HepG2 (cell line): ENCODE results near the gene TGFA. TPM values are rescaled to one million over a fixed set of nuclear protein-coding genes. Genes with fewer than 3 reads are reported as not detected.
A peak's percentile ranks its signal among the peaks of the same experiment; 100 is the strongest.

ENCODE experiments used
- ADNP ChIP-seq: sonication (generic); formaldehyde crosslinking; IDR thresholded peaks from 2 replicates; pipeline ENCODE4 v1.4.0; 2020; ENCODE audit warnings: missing genetic modification reagents
- AGO1 ChIP-seq: fragments of 200-400 bp; formaldehyde crosslinking; IDR thresholded peaks from 2 replicates; pipeline ENCODE4 v1.6.1; 2017; ENCODE audit warnings: mild to moderate bottlenecking, low read depth, low read length, moderate library complexity; ENCODE audit not compliant: poor library complexity, severe bottlenecking
- ATAD3A ChIP-seq: sonication (generic); formaldehyde crosslinking; IDR thresholded peaks from 2 replicates; pipeline ENCODE4 v1.4.0; 2020; ENCODE audit warnings: missing genetic modification reagents
- BRF2 ChIP-seq: sonication (generic); formaldehyde crosslinking; IDR thresholded peaks from 2 replicates; pipeline ENCODE4 v1.8.1; 2022; ENCODE audit warnings: mild to moderate bottlenecking, missing genetic modification reagents
- DNMT3B ChIP-seq: conservative IDR thresholded peaks from 2 replicates; pipeline ENCODE4 v1.6.1; 2016; ENCODE audit warnings: missing biosample characterization, control low read depth
- ELF1 ChIP-seq: sonication (generic); formaldehyde crosslinking; IDR thresholded peaks from 2 replicates; pipeline ENCODE4 v1.4.0; 2020; ENCODE audit warnings: missing genetic modification reagents
- GATAD1 ChIP-seq: IDR thresholded peaks from 2 replicates; pipeline ENCODE4 v1.6.1; 2016; ENCODE audit warnings: missing genetic modification reagents, missing compliant biosample characterization
- HES4 ChIP-seq: sonication (generic); formaldehyde crosslinking; IDR thresholded peaks from 2 replicates; pipeline ENCODE4 v1.9.0; 2021; ENCODE audit warnings: mild to moderate bottlenecking, missing genetic modification reagents, borderline replicate concordance
- HIC2 ChIP-seq: sonication (generic); formaldehyde crosslinking; IDR thresholded peaks from 2 replicates; pipeline ENCODE4 v1.9.0; 2022; ENCODE audit warnings: low read depth, missing genetic modification reagents
- IRF9 ChIP-seq: sonication (generic); formaldehyde crosslinking; IDR thresholded peaks from 2 replicates; pipeline ENCODE4 v1.8.0; 2022; ENCODE audit warnings: missing genetic modification reagents, mild to moderate bottlenecking, borderline replicate concordance
- KDM3A ChIP-seq: IDR thresholded peaks from 2 replicates; pipeline ENCODE4 v1.6.1; 2018; ENCODE audit warnings: low read depth, missing compliant biosample characterization
- KLF6 ChIP-seq: IDR thresholded peaks from 2 replicates; pipeline ENCODE4 v1.8.0; 2016; ENCODE audit warnings: missing biosample characterization, missing genetic modification reagents
- MTF2 ChIP-seq: sonication (generic); formaldehyde crosslinking; IDR thresholded peaks from 2 replicates; pipeline ENCODE4 v1.5.0; 2020; ENCODE audit warnings: missing genetic modification reagents, borderline replicate concordance
- NR2C2 ChIP-seq: sonication (generic); formaldehyde crosslinking; IDR thresholded peaks from 2 replicates; pipeline ENCODE4 v1.4.0; 2020; ENCODE audit warnings: missing genetic modification reagents, mild to moderate bottlenecking, moderate library complexity, borderline replicate concordance
- TBX3 ChIP-seq: fragments of 450-650 bp; IDR thresholded peaks from 2 replicates; pipeline ENCODE4 v1.6.1; 2017; ENCODE audit warnings: antibody characterized with exemption, mild to moderate bottlenecking, inconsistent platforms, borderline replicate concordance
- ZBTB25 ChIP-seq: IDR thresholded peaks from 2 replicates; pipeline ENCODE4 v1.6.1; 2018; ENCODE audit warnings: missing genetic modification reagents
- ZBTB39 ChIP-seq: sonication (generic); formaldehyde crosslinking; IDR thresholded peaks from 2 replicates; pipeline ENCODE4 v1.5.0; 2020; ENCODE audit warnings: missing genetic modification reagents
- ZNF329 ChIP-seq: sonication (generic); formaldehyde crosslinking; IDR thresholded peaks from 2 replicates; pipeline ENCODE4 v1.9.0; 2021; ENCODE audit warnings: low read depth, mild to moderate bottlenecking, missing genetic modification reagents
- ZNF557 ChIP-seq: sonication (generic); formaldehyde crosslinking; IDR thresholded peaks from 2 replicates; pipeline ENCODE4 v1.4.0; 2020; ENCODE audit warnings: missing genetic modification reagents
- ZNF75D ChIP-seq: sonication (generic); formaldehyde crosslinking; IDR thresholded peaks from 2 replicates; pipeline ENCODE4 v1.8.1; 2023; ENCODE audit warnings: missing genetic modification reagents, mild to moderate bottlenecking, borderline replicate concordance
- ZNF879 ChIP-seq: sonication (generic); formaldehyde crosslinking; IDR thresholded peaks from 2 replicates; pipeline ENCODE4 v1.8.1; 2023; ENCODE audit warnings: missing genetic modification reagents
- ZSCAN30 ChIP-seq: sonication (generic); formaldehyde crosslinking; IDR thresholded peaks from 2 replicates; pipeline ENCODE4 v1.5.0; 2020; ENCODE audit warnings: mild to moderate bottlenecking, missing genetic modification reagents
- polyA plus RNA-seq, 8 experiments: library from polyadenylated mRNA; depleted of rRNA in 3 of 8; stranded (reverse) in 7 of 8; unstranded in 1 of 8; fragments of >200 nt; fragmentation: Illumina TruSeq in 4 of 8; extraction: Trizol in 4 of 8; gene quantifications; 2 replicates each; pipeline versions ENCODE4 v1.2.1 to v1.2.3, GENCODE V29; 2011 to 2016; ENCODE audit warnings: low read depth in 4 of 8, missing spikeins in 1 of 8, mixed read lengths in 1 of 8; ENCODE audit not compliant: insufficient read depth in 1 of 8
- total RNA-seq, 5 experiments: library from RNA; depleted of rRNA; stranded (reverse); fragments of >200 nt; fragmentation: Illumina TruSeq; extraction: Trizol; gene quantifications; 2 replicates each; pipeline ENCODE4 v1.2.3, GENCODE V29; 2016; ENCODE audit warnings: low read depth in 1 of 5

Gene TGFA
- total and polyA plus RNA-seq, 2 of the 13 experiments (the other 11 are each of a cell fraction or from before 2014, with no cell fraction given), result 7.8 to 15.3 TPM

- peak; percentile 85; the same call in 1 of the 2 replicates for TF ChIP-seq DNMT3B (CRISPR knock-in tag)
- no peak for TF ChIP-seq ATAD3A
- TF ChIP-seq MTF2, result peak; percentile 65; the same call in 1 of the 2 replicates
- TF ChIP-seq BRF2, result no peak
- peak; percentile 35 for TF ChIP-seq AGO1
- TF ChIP-seq KDM3A, result peak; percentile 78; the same call in 1 of the 2 replicates
- 0 out of 2 replicates have a peak, but pooled peaks have one; percentile 36 for TF ChIP-seq IRF9 (CRISPR knock-in tag)
- TF ChIP-seq ZNF557 (CRISPR knock-in tag), result no peak
- 0 out of 2 replicates have a peak, but pooled peaks have one; percentile 48 for TF ChIP-seq KLF6 (CRISPR knock-in tag)
- TF ChIP-seq ZNF329 (CRISPR knock-in tag), result peak; percentile 82
- no peak; the same call in none of the 2 replicates for TF ChIP-seq ZSCAN30 (CRISPR knock-in tag)
- TF ChIP-seq GATAD1 (CRISPR knock-in tag), result peak; percentile 12
- peak; percentile 19 for TF ChIP-seq NR2C2
- TF ChIP-seq HIC2 (CRISPR knock-in tag), result peak; percentile 89
- peak; percentile 16; the same call in 1 of the 2 replicates for TF ChIP-seq ADNP (CRISPR knock-in tag)
- TF ChIP-seq HES4 (CRISPR knock-in tag), result peak; percentile 60; the same call in 1 of the 2 replicates
- peak; percentile 65; the same call in 1 of the 2 replicates for TF ChIP-seq ZBTB25 (CRISPR knock-in tag)
- TF ChIP-seq ZNF879 (CRISPR knock-in tag), result 0 out of 2 replicates have a peak, but pooled peaks have one; percentile 24
- no peak for TF ChIP-seq TBX3
- peak; percentile 23; the same call in 1 of the 2 replicates for TF ChIP-seq ELF1 (CRISPR knock-in tag)
- peak; percentile 76; the same call in 1 of the 2 replicates for TF ChIP-seq ZNF75D (CRISPR knock-in tag)
- TF ChIP-seq ZBTB39, result no peak; the same call in 1 of the 2 replicates
These were observed at the start of gene TGFA (continued) for GRCh38 chr2:70553584-70554337.
